K562 (cell line): Measurements from ENCODE around the gene SLC4A3. TPM values are rescaled to one million over a fixed set of nuclear protein-coding genes. Genes with fewer than 3 reads are reported as not detected.

ENCODE experiments used
- ARID1B ChIP-seq: fragments of 450-650 bp; IDR thresholded peaks from 2 replicates; pipeline ENCODE4 v1.6.1; 2016; ENCODE audit warnings: antibody characterized with exemption, mild to moderate bottlenecking, inconsistent platforms
- COPS2 ChIP-seq: fragments of 450-650 bp; conservative IDR thresholded peaks from 2 replicates; pipeline ENCODE4 v1.6.1; 2016; ENCODE audit warnings: mild to moderate bottlenecking, moderate library complexity
- DPF2 ChIP-seq: fragments of 450-650 bp; IDR thresholded peaks from 2 replicates; pipeline ENCODE4 v1.6.1; 2016
- E2F6 ChIP-seq, 2 experiments: IDR thresholded peaks; 2 replicates each; pipeline ENCODE4 v1.6.1; 2011; ENCODE audit warnings: borderline replicate concordance in 1 of 2, control low read depth in 1 of 2, low read depth in 1 of 2, low read length in 1 of 2, mild to moderate bottlenecking in 1 of 2, mixed read lengths in 1 of 2, moderate library complexity in 1 of 2; ENCODE audit not compliant: insufficient read depth in 1 of 2, insufficient read length in 1 of 2, poor library complexity in 1 of 2, severe bottlenecking in 1 of 2; ENCODE audit errors: extremely low read depth in 1 of 2
- KAT2B ChIP-seq: IDR thresholded peaks from one replicate; pipeline ENCODE4 v1.6.1; 2012; ENCODE audit warnings: low read depth, mild to moderate bottlenecking, control low read depth, inconsistent platforms, low read length, moderate library complexity
- MAFG ChIP-seq: fragments of 450-650 bp; conservative IDR thresholded peaks from 2 replicates; pipeline ENCODE4 v1.6.1; 2016; ENCODE audit warnings: missing genetic modification characterization, missing compliant biosample characterization
- NCOA1 ChIP-seq: fragments of 450-650 bp; IDR thresholded peaks from 2 replicates; pipeline ENCODE4 v1.6.1; 2016; ENCODE audit warnings: low read depth
- NEUROD1 ChIP-seq: fragments of 150-350 bp; IDR thresholded peaks from 2 replicates; pipeline ENCODE4 v1.6.1; 2014; ENCODE audit warnings: borderline replicate concordance, low read length, low read depth; ENCODE audit not compliant: partially characterized antibody
- NONO ChIP-seq, 2 experiments: fragments of 200-400 bp in 1 of 2; fragments of 450-650 bp in 1 of 2; formaldehyde crosslinking in 1 of 2; IDR thresholded peaks; 2 replicates each; pipeline ENCODE4 v1.6.1; 2017; ENCODE audit warnings: low read depth in 2 of 2, mild to moderate bottlenecking in 2 of 2, moderate library complexity in 2 of 2, low read length in 1 of 2
- POLR2A ChIP-seq: fragments of 450-650 bp; conservative IDR thresholded peaks from 2 replicates; pipeline ENCODE4 v1.6.1; 2016
- POLR2AphosphoS5 ChIP-seq: IDR thresholded peaks from 2 replicates; pipeline ENCODE4 v1.6.1; 2011; ENCODE audit warnings: mild to moderate bottlenecking, low read depth, low read length, moderate library complexity; ENCODE audit not compliant: control insufficient read depth, insufficient read depth
- PRPF4 ChIP-seq: fragments of 200-400 bp; formaldehyde crosslinking; IDR thresholded peaks from one replicate; pipeline ENCODE4 v1.6.1; 2017; ENCODE audit warnings: low read length, low read depth, mild to moderate bottlenecking; ENCODE audit not compliant: insufficient read depth, poor library complexity, severe bottlenecking
- RBBP5 ChIP-seq: fragments of 200-600 bp; sonication (generic); IDR thresholded peaks from 2 replicates; pipeline ENCODE4 v1.6.1; 2012; ENCODE audit warnings: borderline replicate concordance, mild to moderate bottlenecking, low read length, control low read depth, inconsistent platforms; ENCODE audit not compliant: insufficient read depth, poor library complexity, severe bottlenecking
- SNRNP70 ChIP-seq: fragments of 200-400 bp; formaldehyde crosslinking; optimal IDR thresholded peaks from 2 replicates; pipeline ENCODE3; 2017; ENCODE audit warnings: low read depth, low read length
- SREBF2 ChIP-seq: sonication (generic); formaldehyde crosslinking; IDR thresholded peaks from 2 replicates; pipeline ENCODE4 v1.4.0; 2020; ENCODE audit warnings: mild to moderate bottlenecking, missing genetic modification reagents
- TCF7L2 ChIP-seq: fragments of 150-350 bp; IDR thresholded peaks from 2 replicates; pipeline ENCODE4 v1.6.1; 2016; ENCODE audit warnings: low read depth, mild to moderate bottlenecking, low read length, moderate library complexity
- TEAD4 ChIP-seq, 2 experiments: sonication (generic) in 1 of 2; formaldehyde crosslinking in 1 of 2; IDR thresholded peaks; 2 replicates each; pipeline versions ENCODE4 v1.6.1 to v1.8.0; 2012 to 2022; ENCODE audit warnings: borderline replicate concordance in 1 of 2, inconsistent platforms in 1 of 2, low read length in 1 of 2, mild to moderate bottlenecking in 1 of 2, missing genetic modification reagents in 1 of 2
- ZBTB49 ChIP-seq: sonication (generic); formaldehyde crosslinking; IDR thresholded peaks from 2 replicates; pipeline ENCODE4 v1.8.0; 2022; ENCODE audit warnings: missing genetic modification reagents, mild to moderate bottlenecking, borderline replicate concordance
- ZBTB7A ChIP-seq: IDR thresholded peaks from 2 replicates; pipeline ENCODE4 v1.6.1; 2011; ENCODE audit warnings: low read depth, mild to moderate bottlenecking, low read length, moderate library complexity, borderline replicate concordance; ENCODE audit not compliant: control insufficient read depth
- ZNF12 ChIP-seq: sonication (generic); formaldehyde crosslinking; IDR thresholded peaks from 2 replicates; pipeline ENCODE4 v1.4.0; 2020; ENCODE audit warnings: mild to moderate bottlenecking, missing genetic modification reagents
- ZNF354B ChIP-seq: fragments of 250-450 bp; sonication (Bioruptor Pico); IDR thresholded peaks from 2 replicates; pipeline ENCODE4 v1.4.0; 2020
- ZNF384 ChIP-seq: IDR thresholded peaks from 2 replicates; pipeline ENCODE4 v1.6.1; 2012; ENCODE audit warnings: low read depth, low read length, improper control_type of control experiment
- ZNF76 ChIP-seq: fragments of 250-450 bp; sonication (Bioruptor Pico); IDR thresholded peaks from 2 replicates; pipeline ENCODE4 v1.4.0; 2020; ENCODE audit warnings: mild to moderate bottlenecking, moderate library complexity, borderline replicate concordance
- polyA plus RNA-seq, 8 experiments: library from polyadenylated mRNA; depleted of rRNA in 4 of 8; stranded (reverse) in 5 of 8; unstranded in 3 of 8; fragments of >200 nt; fragmentation: Nextera tagmentation in 2 of 8; fragmentation: Illumina TruSeq in 1 of 8; extraction: Ambion mirVana in 2 of 8; extraction: Trizol in 1 of 8; gene quantifications; 2 replicates each; pipeline versions ENCODE4 v1.2.1 to v1.2.3, GENCODE V29; 2011 to 2014; ENCODE audit warnings: inconsistent platforms in 1 of 8, missing spikeins in 1 of 8
- total RNA-seq, 7 experiments: library from RNA; depleted of rRNA in 6 of 7; stranded (reverse); fragments of >200 nt in 6 of 7; fragmentation: Illumina TruSeq in 2 of 7; extraction: Trizol in 2 of 7; gene quantifications; 2 replicates each; pipeline versions ENCODE4 v1.2.1 to v1.2.3, GENCODE V29; 2011 to 2021; ENCODE audit warnings: low replicate concordance in 1 of 7
- TF ChIP-seq, protein P1 (sequence below): sonication (generic); formaldehyde crosslinking; IDR thresholded peaks from 2 replicates; pipeline ENCODE4 v1.8.0; 2023; ENCODE audit warnings: mild to moderate bottlenecking, missing genetic modification reagents

The SLC4A3 gene
- total and polyA plus RNA-seq, 9 of the 15 experiments (the other 6 are each of a cell fraction or from before 2014, with no cell fraction given): 0.04 to 0.31 (median 0.16) TPM; not detected in 5

DNA sequence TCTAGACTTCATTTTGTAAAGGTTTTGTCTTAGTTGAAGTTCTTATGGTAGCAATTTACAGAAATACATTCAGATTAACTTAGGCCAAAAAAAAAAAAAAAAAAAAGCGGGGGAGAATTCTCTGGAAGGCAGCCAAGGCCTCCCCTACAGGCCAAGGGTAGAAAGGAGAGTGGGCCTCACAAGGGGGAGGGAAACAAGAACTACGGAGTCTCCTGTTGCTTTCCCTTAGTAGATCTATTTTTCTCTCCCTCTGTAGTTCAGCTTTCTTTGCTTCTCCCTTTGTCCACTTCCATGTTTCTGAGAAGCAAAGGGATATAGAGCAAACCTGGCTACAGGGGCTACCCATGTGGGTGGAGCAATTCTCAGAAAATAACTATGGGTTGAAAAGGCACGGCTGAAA is 32.2 kb upstream of the SLC4A3 start (continued):
- no peak for TF ChIP-seq E2F6 (IDR thresholded peaks at IDR 0.05; ENCODE audit: borderline replicate concordance in 1 of 2, extremely low read depth in 1 of 2, insufficient read depth in 1 of 2, insufficient read length in 1 of 2, low read depth in 1 of 2, low read length in 1 of 2, poor library complexity in 1 of 2, severe bottlenecking in 1 of 2)
- no peak for TF ChIP-seq TCF7L2
- peak; percentile 53; the same call in 1 of the 2 replicates for TF ChIP-seq POLR2AphosphoS5
- peak; percentile 61 for TF ChIP-seq ZBTB7A
- TF ChIP-seq ARID1B: peak; percentile 26; the same call in 1 of the 2 replicates
- TF ChIP-seq NEUROD1: no peak
- TF ChIP-seq SREBF2 (CRISPR knock-in tag): no peak
- TF ChIP-seq NONO (IDR thresholded peaks at IDR 0.05; ENCODE audit: low read depth in 2 of 2, low read length in 1 of 2): no peak
- TF ChIP-seq DPF2: 0 out of 2 replicates have a peak, but pooled peaks have one; percentile 50
- no peak for TF ChIP-seq ZNF76 (CRISPR knock-in tag)
- TF ChIP-seq TEAD4 (IDR thresholded peaks at IDR 0.05; ENCODE audit: low read length): peak; percentile 33; the same call in 1 of the 2 replicates
- TF ChIP-seq TEAD4 (CRISPR knock-in tag; IDR thresholded peaks at IDR 0.05; ENCODE audit: borderline replicate concordance): no peak
- TF ChIP-seq PRPF4: no peak
- TF ChIP-seq, protein P1, sequence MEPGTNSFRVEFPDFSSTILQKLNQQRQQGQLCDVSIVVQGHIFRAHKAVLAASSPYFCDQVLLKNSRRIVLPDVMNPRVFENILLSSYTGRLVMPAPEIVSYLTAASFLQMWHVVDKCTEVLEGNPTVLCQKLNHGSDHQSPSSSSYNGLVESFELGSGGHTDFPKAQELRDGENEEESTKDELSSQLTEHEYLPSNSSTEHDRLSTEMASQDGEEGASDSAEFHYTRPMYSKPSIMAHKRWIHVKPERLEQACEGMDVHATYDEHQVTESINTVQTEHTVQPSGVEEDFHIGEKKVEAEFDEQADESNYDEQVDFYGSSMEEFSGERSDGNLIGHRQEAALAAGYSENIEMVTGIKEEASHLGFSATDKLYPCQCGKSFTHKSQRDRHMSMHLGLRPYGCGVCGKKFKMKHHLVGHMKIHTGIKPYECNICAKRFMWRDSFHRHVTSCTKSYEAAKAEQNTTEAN (CRISPR knock-in tag): no peak
- no peak for TF ChIP-seq KAT2B
- no peak for TF ChIP-seq COPS2
- TF ChIP-seq POLR2A: peak; percentile 45; the same call in 1 of the 2 replicates
- TF ChIP-seq ZBTB49 (CRISPR knock-in tag): no peak
- TF ChIP-seq NCOA1: no peak
- peak; percentile 98 for TF ChIP-seq ZNF384
- no peak for TF ChIP-seq MAFG (tag)
- TF ChIP-seq SNRNP70: no peak
- no peak for TF ChIP-seq ZNF354B (CRISPR knock-in tag)
- no peak for TF ChIP-seq RBBP5
- TF ChIP-seq ZNF12: no peak
